HT-29 (cell line): ENCODE measurements around the gene DOCK3. TPM values are rescaled to one million over a fixed set of nuclear protein-coding genes. Genes with fewer than 3 reads are reported as not detected.

Source experiments
- DNase-seq: peaks from one replicate; pipeline ENCODE4 v3.0.0-alpha.2; 2015; ENCODE audit warnings: low spot score
- small RNA-seq: library from RNA; depleted of rRNA; stranded (forward); fragments of <200 nt; gene quantifications from one replicate; pipeline ENCODE3, GENCODE V24; 2014
- total RNA-seq: library from RNA; depleted of rRNA; stranded (reverse); fragments of >200 nt; shearing (Covaris generic); gene quantifications from 2 replicates; pipeline ENCODE4 v1.2.3, GENCODE V29; 2014; rRNA removed

Gene DOCK3
- total RNA-seq, 1 experiment from 2014 or later = 0.10 TPM

DNA sequence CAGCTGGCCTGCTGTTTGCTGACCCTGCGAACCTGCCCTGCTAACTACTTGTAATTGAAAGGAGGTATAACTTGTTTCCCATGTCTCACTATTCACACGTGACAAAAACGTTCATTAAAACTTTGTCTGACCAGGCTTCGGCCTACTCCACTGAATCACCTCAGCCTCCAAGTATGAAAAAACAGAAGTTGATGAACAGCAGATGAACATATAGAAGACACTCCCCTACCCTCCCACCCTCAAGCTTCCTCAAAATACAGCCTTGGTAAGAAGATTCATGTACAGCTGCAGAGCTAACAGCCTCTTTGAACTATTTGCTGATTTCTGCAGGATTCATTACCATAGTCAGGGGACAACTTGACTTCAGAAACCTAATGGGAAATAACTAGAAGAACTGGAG is 727.0 kb downstream of the DOCK3 start:
- DNase-seq = no peak

DNA sequence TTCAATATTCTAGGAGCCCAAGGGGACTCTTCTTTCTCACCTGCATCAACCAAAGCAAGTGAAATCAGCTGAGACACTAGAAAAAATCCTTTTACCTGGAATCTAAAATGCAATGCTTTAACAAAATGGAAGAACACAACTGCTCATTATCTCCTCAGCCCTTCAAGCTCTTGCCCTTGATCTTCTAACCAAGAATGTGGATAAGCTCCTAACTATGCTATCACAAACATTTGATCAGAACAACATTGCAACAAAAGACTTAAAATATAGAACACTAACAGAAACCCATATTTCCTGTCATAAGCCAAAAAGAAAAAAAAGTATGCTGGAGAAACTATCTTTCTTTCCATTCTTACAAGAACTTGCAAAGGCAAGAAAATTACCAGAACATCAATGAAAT is 728.9 kb downstream of the DOCK3 start:
- no peak for DNase-seq

DNA sequence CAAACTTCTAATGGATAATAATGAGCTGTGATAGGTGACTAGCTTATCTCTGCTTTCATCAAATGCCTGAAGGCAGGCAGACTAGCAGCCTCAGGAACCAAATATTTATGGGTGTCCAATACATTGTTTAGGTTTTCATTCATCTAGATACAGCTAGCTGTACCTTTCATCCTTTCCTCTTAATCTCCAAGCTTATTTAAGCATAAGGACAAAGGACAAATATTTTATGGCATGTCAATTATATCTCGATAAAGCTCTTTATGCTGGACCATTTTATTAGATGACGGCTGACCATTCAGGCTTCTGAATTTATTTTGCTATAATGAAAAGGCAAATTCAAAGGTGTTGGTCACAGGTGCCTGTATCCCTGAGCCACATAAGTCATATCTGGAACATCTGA is 733.3 kb downstream of the DOCK3 start:
- DNase-seq = no peak

DNA sequence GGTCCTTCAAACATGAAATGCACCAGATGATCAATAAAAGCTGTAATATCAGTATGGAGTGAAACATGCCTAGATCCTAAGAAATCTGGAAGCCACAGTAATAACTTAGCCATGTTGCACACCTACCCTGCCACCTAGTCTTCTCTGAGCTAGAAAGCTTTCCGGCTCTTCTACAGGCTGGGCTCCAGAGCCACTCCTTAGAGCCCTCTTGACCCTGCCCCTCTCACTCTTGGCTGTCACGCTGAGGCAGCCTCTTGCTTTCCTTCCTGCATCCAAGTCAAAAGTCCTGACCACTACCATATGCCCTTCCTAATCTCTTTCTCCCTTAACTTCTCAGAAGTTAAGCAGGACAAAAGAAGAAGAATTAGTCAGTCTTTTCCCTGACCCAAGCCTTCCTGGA is 734.1 kb downstream of the DOCK3 start:
- DNase-seq = no peak

DNA sequence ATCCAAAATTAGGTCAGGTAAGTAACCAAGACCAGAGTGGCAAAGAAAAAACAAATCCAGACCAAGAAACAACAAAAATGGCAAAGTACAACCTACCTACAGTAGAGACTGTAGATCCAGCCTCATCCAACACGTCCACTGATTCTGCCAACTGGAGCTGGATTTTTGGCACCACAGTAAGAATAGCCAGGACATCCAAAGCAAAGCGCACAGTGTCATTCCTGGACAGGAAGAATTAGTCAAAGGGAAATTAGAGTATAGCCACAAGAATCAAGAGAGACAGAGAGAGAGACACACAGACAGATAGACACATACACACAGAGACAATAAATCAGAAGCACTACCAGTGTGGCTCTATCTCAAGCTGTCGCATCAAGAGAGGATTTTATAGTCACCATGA is 747.5 kb downstream of the DOCK3 start:
- DNase-seq = no peak

DNA sequence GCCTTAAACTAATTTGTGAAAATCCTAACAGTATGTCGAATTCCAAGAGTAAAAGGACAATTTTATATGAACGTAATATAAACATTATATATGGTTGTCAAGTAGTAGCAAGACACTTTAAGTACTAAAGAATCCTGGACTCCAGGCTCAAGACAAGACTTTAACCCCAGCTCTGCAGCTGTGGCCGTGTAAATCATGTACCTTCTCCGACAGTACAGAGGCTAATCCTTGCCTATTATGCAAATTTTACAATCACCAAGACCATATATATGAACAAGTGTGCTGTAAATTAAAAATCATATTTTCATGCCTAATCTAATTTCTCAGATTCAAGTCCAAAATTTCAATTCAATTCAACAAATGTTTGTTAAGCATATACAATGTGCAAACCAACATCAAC is 752.2 kb downstream of the DOCK3 start:
- no peak for DNase-seq

DNA sequence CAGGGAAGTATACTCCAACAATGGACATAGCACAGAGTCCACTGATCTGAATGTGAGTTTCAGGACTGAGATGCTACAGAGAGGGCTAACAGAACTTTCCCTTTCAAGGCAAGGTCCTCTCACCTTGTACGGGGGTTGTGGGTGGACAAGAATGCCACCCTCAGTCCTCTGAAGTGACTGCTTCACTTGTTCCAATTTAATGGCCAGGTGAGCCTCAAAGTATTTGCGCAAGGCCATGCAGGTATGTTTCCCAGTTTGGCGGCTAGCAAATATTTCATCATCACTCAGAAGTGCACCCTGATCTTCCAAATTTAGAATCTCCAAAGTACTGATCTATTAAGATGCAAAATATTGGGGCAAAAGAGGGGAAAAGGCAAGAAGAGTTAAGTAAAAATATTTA is 754.4 kb downstream of the DOCK3 start:
- DNase-seq = no peak

Small RNAs within 50 kb of the gene (small RNA-seq; reads per million reads assigned to genes)
- gene MIR4787 = not detected
- not detected for gene PPIAP69

Other genes with a start within 250 kb of the DOCK3 start
- gene CACNA2D2, start 171.3 kb upstream of the DOCK3 start, total RNA-seq = 0.33 and 0.42 TPM in 2 replicates
- 0.33 and 0.44 TPM in 2 replicates for gene C3orf18, start 107.2 kb upstream of the DOCK3 start, total RNA-seq
- 8.2 and 12.2 TPM in 2 replicates for gene HEMK1, start 105.4 kb upstream of the DOCK3 start, total RNA-seq
- gene CISH, start 63.2 kb upstream of the DOCK3 start, total RNA-seq = 0.43 and 0.73 TPM in 2 replicates
- 29.7 and 35.7 TPM in 2 replicates for gene MAPKAPK3, start 57.8 kb upstream of the DOCK3 start, total RNA-seq